HEK293 (cell line): ENCODE measurements around the gene ANTXR1.

Source experiments
- CTCF ChIP-seq: fragments of 450-650 bp; formaldehyde crosslinking; IDR thresholded peaks from 2 replicates; pipeline ENCODE4 v1.5.1; 2016; ENCODE audit warnings: missing biosample characterization, missing genetic modification characterization
- ELK4 ChIP-seq: IDR thresholded peaks from 2 replicates; pipeline ENCODE4 v1.6.1; 2011; ENCODE audit warnings: mild to moderate bottlenecking, low read depth, low read length, borderline replicate concordance
- ZBTB49 ChIP-seq: fragments of 450-650 bp; formaldehyde crosslinking; IDR thresholded peaks from 2 replicates; pipeline ENCODE4 v1.5.1; 2016; ENCODE audit warnings: missing biosample characterization, missing genetic modification characterization, low read depth
- ZNF138 ChIP-seq: fragments of 450-650 bp; formaldehyde crosslinking; IDR thresholded peaks from 2 replicates; pipeline ENCODE4 v1.5.1; 2016; ENCODE audit warnings: missing biosample characterization, missing genetic modification characterization, borderline replicate concordance
- ZNF184 ChIP-seq: fragments of 450-650 bp; IDR thresholded peaks from 2 replicates; pipeline ENCODE4 v1.5.1; 2018; ENCODE audit warnings: missing biosample characterization, mild to moderate bottlenecking, missing genetic modification characterization
- ZNF239 ChIP-seq: fragments of 450-650 bp; formaldehyde crosslinking; IDR thresholded peaks from 2 replicates; pipeline ENCODE4 v1.5.1; 2016; ENCODE audit warnings: missing biosample characterization, missing genetic modification characterization
- ZNF354C ChIP-seq: fragments of 450-650 bp; formaldehyde crosslinking; IDR thresholded peaks from 2 replicates; pipeline ENCODE4 v1.5.1; 2016; ENCODE audit warnings: missing biosample characterization, missing genetic modification characterization, low read depth, borderline replicate concordance
- ZNF521 ChIP-seq: fragments of 450-650 bp; formaldehyde crosslinking; IDR thresholded peaks from 2 replicates; pipeline ENCODE4 v1.5.1; 2017; ENCODE audit warnings: missing biosample characterization, mild to moderate bottlenecking, missing genetic modification characterization
- ZNF596 ChIP-seq: fragments of 450-650 bp; IDR thresholded peaks from 2 replicates; pipeline ENCODE4 v1.5.0; 2018; ENCODE audit warnings: missing biosample characterization, mild to moderate bottlenecking, missing genetic modification characterization, moderate library complexity

- TF ChIP-seq ZBTB49 (tag by site-specific recombination) (no peak), ELK4 (no peak), ZNF521 (tag by site-specific recombination) (no peak), ZNF184 (tag by site-specific recombination) (no peak), ZNF354C (tag by site-specific recombination) (no peak), CTCF (tag by site-specific recombination) (no peak), ZNF239 (no peak), ZNF596 (tag by site-specific recombination) (no peak), ZNF138 (tag by site-specific recombination) (no peak)
Observed at GRCh38 chr2:69118609-69119008, 105.6 kb downstream of the ANTXR1 start.
